ENCODE measurements around the gene TEDC1.
A peak's percentile ranks its signal among the peaks of the same experiment; 100 is the strongest.

The TEDC1 gene

GRCh38 chr14:105473677-105474482 lies 17.2 kb upstream of the TEDC1 start:
- DNase-seq (ENCODE audit: low read depth in 2 of 2): peak; percentile 61 to 62

GRCh38 chr14:105474483-105475268 lies 16.4 kb upstream of the TEDC1 start, which contains the start of gene CRIP2:
CRIP2 (plus strand) TSS chr14:105474821; CDS start chr14:105474863, 42 bp downstream.
- no peak for DNase-seq (ENCODE audit: low read depth in 2 of 2)

GRCh38 chr14:105475269-105476096 lies 15.6 kb upstream of the TEDC1 start:
- DNase-seq (ENCODE audit: low read depth in 2 of 2): no peak

- no peak for DNase-seq (ENCODE audit: low read depth in 2 of 2)
These were observed 14.8 kb upstream of the TEDC1 start for GRCh38 chr14:105476097-105476830.

GRCh38 chr14:105476831-105477659 lies 14.0 kb upstream of the TEDC1 start:
- DNase-seq (ENCODE audit: low read depth in 2 of 2): no peak

- no peak for DNase-seq (ENCODE audit: low read depth in 2 of 2)
These were observed 13.2 kb upstream of the TEDC1 start for GRCh38 chr14:105477660-105478397.

- no peak for DNase-seq (ENCODE audit: low read depth in 2 of 2)
These were observed 12.4 kb upstream of the TEDC1 start for GRCh38 chr14:105478398-105479251.

GRCh38 chr14:105479431-105480158 lies 11.5 kb upstream of the TEDC1 start:
- no peak for DNase-seq (ENCODE audit: low read depth in 2 of 2)

GRCh38 chr14:105480199-105480746 lies 10.8 kb upstream of the TEDC1 start:
- no peak for DNase-seq (ENCODE audit: low read depth in 2 of 2)

GRCh38 chr14:105480807-105481801 lies 9.9 kb upstream of the TEDC1 start:
- DNase-seq (ENCODE audit: low read depth in 2 of 2): peak; percentile 62 to 64

- peak; percentile 89 to 90 for DNase-seq (ENCODE audit: low read depth in 2 of 2)
These were observed 9.1 kb upstream of the TEDC1 start for GRCh38 chr14:105481886-105482457.

- DNase-seq (ENCODE audit: low read depth in 2 of 2): no peak
These were observed 8.4 kb upstream of the TEDC1 start for GRCh38 chr14:105482486-105483110.

- DNase-seq (ENCODE audit: low read depth in 2 of 2): no peak
These were observed 7.6 kb upstream of the TEDC1 start for GRCh38 chr14:105483300-105484068.

- DNase-seq (ENCODE audit: low read depth in 2 of 2): no peak
These were observed 6.7 kb upstream of the TEDC1 start for GRCh38 chr14:105484069-105484996.
